ENCODE results near the gene VPS35. TPM values are rescaled to one million over a fixed set of nuclear protein-coding genes. Genes with fewer than 3 reads are reported as not detected.

The VPS35 gene
- total RNA-seq, 4 donors from 2014 or later, result 49.1 to 74.8 (median 60.7) TPM

DNA sequence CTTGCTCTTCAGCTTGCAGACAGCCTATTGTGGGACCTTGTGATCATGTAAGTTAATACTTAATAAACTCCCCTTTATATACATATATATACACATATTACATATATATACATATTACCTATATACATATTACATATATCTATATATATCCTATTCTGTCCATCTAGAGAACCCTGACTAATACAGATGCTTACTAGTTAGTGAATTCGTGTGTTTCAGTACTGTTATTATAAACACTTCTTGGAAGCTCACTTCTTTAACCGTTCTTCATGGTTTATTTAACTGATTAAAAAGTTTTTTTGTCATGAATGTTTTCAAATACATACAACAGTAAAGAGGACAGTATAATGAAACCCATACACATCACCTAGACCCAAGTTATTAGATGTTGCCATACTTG lies 13.1 kb upstream of the VPS35 start:
- H3K9me3 ChIP-seq, result no peaks in the 10 kb centered on the region
- TF ChIP-seq POLR2AphosphoS5 (IDR thresholded peaks at IDR 0.05) (no peak), POLR2A (IDR thresholded peaks at IDR 0.05) (no peak), EP300 (IDR thresholded peaks at IDR 0.05) (no peak)
- TF ChIP-seq, protein P1, sequence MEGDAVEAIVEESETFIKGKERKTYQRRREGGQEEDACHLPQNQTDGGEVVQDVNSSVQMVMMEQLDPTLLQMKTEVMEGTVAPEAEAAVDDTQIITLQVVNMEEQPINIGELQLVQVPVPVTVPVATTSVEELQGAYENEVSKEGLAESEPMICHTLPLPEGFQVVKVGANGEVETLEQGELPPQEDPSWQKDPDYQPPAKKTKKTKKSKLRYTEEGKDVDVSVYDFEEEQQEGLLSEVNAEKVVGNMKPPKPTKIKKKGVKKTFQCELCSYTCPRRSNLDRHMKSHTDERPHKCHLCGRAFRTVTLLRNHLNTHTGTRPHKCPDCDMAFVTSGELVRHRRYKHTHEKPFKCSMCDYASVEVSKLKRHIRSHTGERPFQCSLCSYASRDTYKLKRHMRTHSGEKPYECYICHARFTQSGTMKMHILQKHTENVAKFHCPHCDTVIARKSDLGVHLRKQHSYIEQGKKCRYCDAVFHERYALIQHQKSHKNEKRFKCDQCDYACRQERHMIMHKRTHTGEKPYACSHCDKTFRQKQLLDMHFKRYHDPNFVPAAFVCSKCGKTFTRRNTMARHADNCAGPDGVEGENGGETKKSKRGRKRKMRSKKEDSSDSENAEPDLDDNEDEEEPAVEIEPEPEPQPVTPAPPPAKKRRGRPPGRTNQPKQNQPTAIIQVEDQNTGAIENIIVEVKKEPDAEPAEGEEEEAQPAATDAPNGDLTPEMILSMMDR (IDR thresholded peaks at IDR 0.05), result no peak
- H3K36me3 ChIP-seq, result no peaks in the 10 kb centered on the region
- H3K27ac ChIP-seq, result no peak overlapping the region
- H3K4me3 ChIP-seq, result no peak overlapping the region
- DNase-seq (ENCODE audit: low spot score in 2 of 2), result no peak
- WGBS, result 91% methylated on average over 2 of the region's 2 CpGs
- no peaks in the 10 kb centered on the region for H3K4me1 ChIP-seq
- H3K27me3 ChIP-seq, result no peaks in the 10 kb centered on the region

DNA sequence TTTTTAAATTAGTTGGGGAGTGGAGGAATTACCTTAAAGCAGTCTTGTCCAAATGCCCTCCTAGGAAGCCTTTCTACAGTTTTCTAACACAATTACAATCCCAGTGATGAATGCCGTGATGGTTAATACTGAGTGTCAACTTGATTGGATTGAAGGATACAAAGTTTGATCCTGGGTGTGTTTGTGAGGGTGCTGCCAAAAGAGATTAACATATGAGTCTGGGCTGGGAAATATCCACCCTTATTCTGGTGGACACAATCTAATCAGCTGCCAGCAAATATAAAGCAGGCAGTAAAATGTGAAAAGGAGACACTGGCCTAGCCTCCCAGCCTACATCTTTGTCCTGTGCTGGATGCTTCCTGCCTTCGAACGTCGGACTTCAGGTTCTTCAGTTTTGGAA lies 12.6 kb upstream of the VPS35 start:
- H3K27ac ChIP-seq, result no peak overlapping the region
- no peak overlapping the region for H3K4me3 ChIP-seq
- 89% methylated on average over 4 of the region's 4 CpGs for WGBS
- no peaks in the 10 kb centered on the region for H3K27me3 ChIP-seq
- H3K9me3 ChIP-seq, result no peaks in the 10 kb centered on the region
- no peak for TF ChIP-seq EP300 (IDR thresholded peaks at IDR 0.05)
- no peak for TF ChIP-seq POLR2A (IDR thresholded peaks at IDR 0.05)
- no peak for TF ChIP-seq POLR2AphosphoS5 (IDR thresholded peaks at IDR 0.05)
- TF ChIP-seq, protein P1 (IDR thresholded peaks at IDR 0.05), result no peak
- no peaks in the 10 kb centered on the region for H3K4me1 ChIP-seq
- DNase-seq (ENCODE audit: low spot score in 2 of 2), result no peak
- H3K36me3 ChIP-seq, result no peaks in the 10 kb centered on the region

DNA sequence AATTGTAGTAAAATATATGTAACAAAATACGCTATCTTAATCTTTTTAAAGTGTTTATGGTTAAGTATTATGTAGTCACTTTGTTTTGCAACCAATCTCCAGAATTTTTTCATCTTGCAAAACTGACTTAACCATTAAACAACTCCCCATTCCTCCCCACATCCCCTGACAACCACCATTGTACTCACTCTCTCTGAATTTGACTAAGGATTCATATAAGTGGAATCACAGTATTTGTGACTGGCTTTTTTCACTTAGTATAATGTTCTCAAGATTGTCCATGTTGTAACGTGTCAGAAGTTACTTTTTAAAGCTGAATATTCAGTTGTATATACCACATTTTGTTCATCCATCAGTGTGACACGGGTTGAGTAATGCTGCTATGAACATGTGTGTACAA lies 11.1 kb upstream of the VPS35 start:
- WGBS, result 96% methylated on average over 3 of the region's 3 CpGs
- Histone ChIP-seq H3K9me3 (no peaks in the 10 kb centered on the region), H3K36me3 (no peaks in the 10 kb centered on the region), H3K27me3 (no peaks in the 10 kb centered on the region), H3K27ac (no peak overlapping the region), H3K4me3 (no peak overlapping the region), H3K4me1 (no peaks in the 10 kb centered on the region)
- no peak for TF ChIP-seq POLR2AphosphoS5 (IDR thresholded peaks at IDR 0.05)
- TF ChIP-seq, protein P1 (IDR thresholded peaks at IDR 0.05), result no peak
- no peak for TF ChIP-seq EP300 (IDR thresholded peaks at IDR 0.05)
- TF ChIP-seq POLR2A (IDR thresholded peaks at IDR 0.05), result no peak
- no peak for DNase-seq (ENCODE audit: low spot score in 2 of 2)

DNA sequence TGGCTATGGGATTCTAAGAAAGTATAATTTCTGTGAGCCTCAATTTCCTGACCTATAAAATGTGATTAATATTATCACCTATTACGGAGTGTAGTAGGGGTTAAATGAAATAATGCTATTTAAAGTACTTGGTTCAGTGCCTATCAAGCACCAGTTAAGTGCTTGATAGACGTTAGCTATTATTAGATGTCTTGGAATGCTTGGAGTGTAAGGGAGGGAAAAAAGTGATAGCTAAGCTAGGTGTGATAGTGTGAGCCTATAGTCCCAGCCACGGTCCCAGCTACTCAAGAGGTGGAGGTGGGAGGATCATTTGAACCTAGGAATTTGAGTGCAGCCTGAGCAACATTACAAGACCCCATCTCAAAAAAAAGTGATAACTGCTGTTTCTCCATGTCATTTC lies 8.0 kb upstream of the VPS35 start:
- H3K9me3 ChIP-seq, result no peaks in the 10 kb centered on the region
- no peak for TF ChIP-seq EP300 (IDR thresholded peaks at IDR 0.05)
- TF ChIP-seq, protein P1 (IDR thresholded peaks at IDR 0.05), result no peak
- TF ChIP-seq POLR2A (IDR thresholded peaks at IDR 0.05), result no peak
- TF ChIP-seq POLR2AphosphoS5 (IDR thresholded peaks at IDR 0.05), result no peak
- 71% methylated on average over 3 of the region's 3 CpGs for WGBS
- no peaks in the 10 kb centered on the region for H3K4me1 ChIP-seq
- no peak for DNase-seq (ENCODE audit: low spot score in 2 of 2)
- no peaks in the 10 kb centered on the region for H3K27me3 ChIP-seq
- no peaks in the 10 kb centered on the region for H3K36me3 ChIP-seq
- H3K4me3 ChIP-seq, result no peak overlapping the region
- H3K27ac ChIP-seq, result no peak overlapping the region

DNA sequence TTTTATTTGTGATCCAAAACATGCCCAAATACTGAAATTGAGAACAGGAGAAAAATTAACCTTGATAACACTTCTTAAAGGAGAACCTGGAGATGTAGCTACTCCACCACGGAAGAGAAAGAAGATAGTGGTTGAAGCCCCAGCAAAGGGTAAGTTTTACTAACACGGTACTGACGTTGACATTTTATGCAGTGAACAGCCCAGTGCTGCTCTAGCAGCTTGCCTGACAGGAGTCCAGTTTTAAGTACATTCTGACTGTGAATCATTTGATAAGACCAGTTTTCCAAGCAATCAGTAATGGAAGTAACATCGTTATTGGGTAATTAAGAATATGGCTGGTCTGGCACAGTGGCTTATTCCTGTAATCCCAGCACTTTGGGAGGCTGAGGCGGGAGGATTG lies 7.0 kb upstream of the VPS35 start:
- WGBS, result 95% methylated on average over 5 of the region's 5 CpGs
- no peak for DNase-seq (ENCODE audit: low spot score in 2 of 2)
- H3K36me3 ChIP-seq, result no peaks in the 10 kb centered on the region

More for the DNA sequence above, 7.0 kb upstream of the VPS35 start:
- no peak overlapping the region for H3K27ac ChIP-seq
- no peaks in the 10 kb centered on the region for H3K27me3 ChIP-seq
- no peaks in the 10 kb centered on the region for H3K9me3 ChIP-seq
- no peak overlapping the region for H3K4me3 ChIP-seq
- no peak for TF ChIP-seq POLR2A (IDR thresholded peaks at IDR 0.05)
- TF ChIP-seq, protein P1 (IDR thresholded peaks at IDR 0.05), result no peak
- TF ChIP-seq POLR2AphosphoS5 (IDR thresholded peaks at IDR 0.05), result no peak
- TF ChIP-seq EP300 (IDR thresholded peaks at IDR 0.05), result no peak
- peaks cover 2% of the 10 kb centered on the region for H3K4me1 ChIP-seq
